EH (cell line): ENCODE data around the gene SYS1.

ENCODE experiments used
- DNase-seq: peaks from one replicate; pipeline ENCODE4 v3.0.0-alpha.2; 2015; ENCODE audit warnings: low read depth

The SYS1 gene

DNA sequence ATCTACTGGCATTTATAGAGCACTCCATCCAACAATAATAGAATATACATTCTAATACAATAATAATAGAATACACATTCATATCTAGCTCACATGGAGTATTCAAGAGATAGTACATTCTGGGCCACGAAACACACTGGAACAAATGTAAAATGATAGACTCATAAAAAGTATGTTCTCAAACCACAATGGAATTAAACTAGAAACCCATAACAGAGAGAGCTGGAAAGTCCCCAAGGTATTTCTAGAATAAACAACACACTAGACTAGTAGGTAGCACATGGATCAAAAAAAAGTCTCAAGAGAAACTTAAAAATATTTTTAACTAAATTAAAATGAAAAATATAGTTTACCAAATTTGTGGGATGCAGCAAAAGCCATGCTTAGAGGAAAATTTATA lies 24.3 kb downstream of the SYS1 start:
- no peak for DNase-seq

DNA sequence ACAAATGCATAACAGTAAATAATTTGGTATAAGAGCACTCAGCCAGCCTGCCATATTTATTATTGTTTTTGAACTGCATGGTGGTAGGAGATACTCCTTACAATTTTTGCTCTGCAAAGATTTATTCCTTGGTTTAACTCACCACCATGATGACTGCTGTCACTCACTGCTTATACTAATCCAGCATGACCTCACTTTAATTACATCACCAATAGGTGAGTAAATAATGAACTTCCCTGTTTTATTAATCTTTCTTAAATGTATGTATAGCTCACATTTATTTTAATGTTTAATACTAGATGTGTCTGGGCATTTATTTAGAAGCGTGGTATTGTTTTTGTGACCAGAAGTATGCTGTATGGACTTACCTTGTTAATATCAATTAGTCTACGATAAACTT lies 28.0 kb downstream of the SYS1 start:
- no peak for DNase-seq

DNA sequence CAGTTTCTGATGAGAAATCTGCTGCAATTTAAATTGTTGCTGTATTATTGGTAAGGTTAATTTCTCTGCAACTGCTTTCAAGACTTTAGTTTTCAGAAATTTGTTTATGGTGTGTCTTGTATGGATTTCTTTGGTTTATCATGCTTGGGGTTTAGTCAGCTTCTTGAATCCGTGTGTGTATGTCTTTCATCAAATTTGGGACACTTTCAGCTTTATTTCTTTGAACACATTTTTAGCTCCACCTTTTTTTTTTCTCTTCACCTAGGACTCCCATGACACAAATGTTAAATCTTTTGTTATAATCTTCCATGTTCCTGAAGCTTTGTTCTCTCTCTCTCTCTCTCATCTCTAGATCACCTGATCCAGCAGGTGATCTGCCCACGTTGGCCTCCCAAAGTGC lies 28.6 kb downstream of the SYS1 start:
- no peak for DNase-seq

DNA sequence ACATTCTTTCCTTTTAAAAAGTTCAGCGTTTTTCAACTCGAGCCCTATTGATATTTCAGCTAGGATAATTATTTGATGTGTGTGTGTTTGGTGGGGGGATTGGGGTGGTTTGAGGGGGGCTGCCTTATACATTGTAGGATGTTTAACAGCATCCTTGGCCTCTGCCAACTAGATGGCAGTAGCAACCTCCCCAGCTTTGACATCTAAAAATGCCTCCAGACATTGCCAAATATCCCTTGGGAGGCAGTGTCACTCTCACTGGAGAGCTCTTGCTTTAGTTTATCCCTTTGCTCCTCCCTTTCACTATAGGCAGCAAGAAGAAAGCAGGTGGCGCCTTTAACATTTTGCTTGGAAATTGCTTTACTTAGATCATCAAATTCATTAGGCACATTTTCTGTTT lies 29.8 kb downstream of the SYS1 start:
- no peak for DNase-seq

DNA sequence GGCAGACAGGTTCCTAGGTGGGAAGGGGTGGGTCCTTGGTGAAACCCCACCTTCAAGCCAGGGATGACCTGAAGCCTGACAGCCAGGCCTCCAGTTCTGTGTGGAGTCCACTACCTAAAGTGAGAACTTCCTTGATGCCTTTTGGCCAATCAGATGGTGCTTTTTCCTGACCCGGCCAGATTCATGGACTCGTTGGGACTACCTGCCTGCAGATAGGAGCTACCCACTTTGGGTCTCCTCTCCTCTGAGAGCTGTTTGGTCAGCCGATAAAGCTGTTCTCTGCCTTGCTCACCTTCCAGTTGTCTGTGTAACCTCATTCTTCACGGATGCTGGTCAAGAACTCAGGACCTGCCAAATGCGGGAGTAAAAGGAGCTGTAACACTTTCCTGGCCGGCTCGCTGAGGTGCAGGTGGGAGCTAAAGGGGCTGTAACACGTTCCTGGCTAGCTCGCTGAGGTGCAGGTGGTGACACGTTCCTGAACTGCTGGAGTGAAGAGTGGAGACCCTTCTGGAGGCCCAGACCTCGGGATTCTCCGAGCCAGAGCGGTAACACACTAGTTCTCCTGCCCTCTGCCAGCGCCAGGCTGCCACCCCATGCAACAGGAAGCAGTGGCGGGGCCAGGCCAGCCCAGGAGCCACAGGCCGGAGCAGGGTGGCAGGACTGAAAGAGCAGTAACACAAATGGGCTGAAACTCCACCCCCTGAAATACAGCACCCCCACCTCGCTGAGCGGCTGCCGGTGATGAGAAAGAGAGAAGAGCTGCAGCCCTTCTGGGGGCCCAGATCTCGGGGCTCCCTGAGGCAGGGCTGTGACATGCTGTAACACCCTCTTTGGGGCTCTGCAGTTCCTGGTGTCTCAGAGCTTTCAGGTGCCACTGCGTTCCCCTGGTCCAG lies 31.5 kb downstream of the SYS1 start:
- DNase-seq: no peak

DNA sequence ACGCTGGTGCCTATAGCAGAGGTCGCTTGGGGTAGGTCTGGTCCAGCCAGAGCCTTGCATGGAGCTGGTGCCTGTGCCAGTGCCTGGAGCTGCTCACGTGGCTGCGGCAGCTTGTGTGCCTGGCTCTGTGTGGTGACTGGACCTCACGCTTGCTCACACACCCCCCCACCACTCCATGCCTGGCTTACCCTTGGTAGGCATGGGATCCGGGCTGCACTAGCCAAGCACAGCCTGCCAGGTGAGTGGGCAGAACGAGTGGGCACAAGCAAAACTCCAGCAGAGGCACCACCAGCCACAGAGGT lies 32.1 kb downstream of the SYS1 start:
- no peak for DNase-seq

DNA sequence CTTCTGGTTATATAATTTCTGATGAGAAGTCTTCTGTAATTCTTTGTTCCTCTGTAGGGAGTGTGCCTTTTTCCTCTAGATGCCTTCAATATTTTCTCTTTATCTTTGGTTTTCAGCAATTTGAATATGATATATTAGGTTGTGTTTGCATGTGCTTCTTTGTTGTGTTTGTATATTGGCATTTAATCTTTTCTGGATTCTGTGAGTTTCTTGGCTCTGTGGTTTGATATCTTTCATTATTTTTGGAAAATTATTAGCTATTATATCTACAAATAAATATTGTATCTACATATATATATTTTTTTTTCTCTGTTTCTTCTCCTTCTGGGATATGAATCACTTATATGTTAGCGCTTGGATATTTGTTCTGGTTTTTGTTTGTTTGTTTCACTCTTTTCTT lies 36.1 kb downstream of the SYS1 start:
- no peak for DNase-seq

DNA sequence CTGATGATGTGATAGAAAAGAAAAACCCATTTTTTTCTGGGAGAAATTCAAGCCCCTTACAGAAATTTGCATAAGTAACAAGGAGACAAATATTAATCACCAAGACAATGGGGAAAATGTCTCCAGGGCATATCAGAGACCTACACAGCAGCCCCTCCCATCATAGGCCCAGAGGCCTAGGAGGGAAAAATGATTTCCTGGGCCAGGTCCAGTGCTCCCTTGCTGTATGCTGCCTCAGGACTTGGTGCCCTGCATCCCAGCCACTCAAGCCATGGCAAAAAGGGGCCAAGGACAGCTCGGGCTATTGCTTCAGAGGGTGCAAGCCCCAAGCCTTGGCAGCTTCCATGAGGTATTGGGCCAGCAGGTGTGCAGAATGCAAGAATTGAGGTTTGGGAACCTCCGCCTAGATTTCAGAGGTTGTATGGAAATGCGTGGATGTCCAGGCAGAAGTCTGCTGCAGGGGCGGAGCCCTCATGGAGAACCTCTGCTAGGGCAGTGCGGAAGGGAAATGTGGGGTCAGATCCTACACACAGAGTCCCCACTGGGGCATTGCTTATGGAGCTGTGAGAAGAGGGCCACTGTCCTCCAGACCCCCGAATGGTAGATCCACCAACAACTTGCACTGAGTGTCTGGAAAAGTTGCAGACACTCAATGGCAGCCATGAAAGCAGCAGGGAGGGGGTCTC lies 37.5 kb downstream of the SYS1 start:
- no peak for DNase-seq

DNA sequence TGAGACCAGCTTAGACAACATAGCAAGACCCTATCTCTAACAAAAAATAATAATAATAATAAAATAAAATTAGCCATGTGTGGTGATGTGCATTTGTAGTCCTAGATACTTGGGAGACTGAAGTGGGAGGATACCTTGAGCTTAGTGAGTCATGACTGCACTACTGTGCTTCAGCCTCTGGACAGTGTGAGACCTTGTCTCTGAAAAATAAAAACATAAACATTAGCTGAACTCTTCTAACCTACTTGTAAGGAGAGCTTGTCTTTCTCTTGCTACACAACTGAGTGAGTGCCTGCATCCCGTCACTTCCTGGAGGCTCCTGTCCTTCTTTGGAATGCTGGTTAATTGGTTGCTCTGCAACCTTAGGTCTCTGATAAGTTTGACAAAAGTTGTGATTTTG lies 40.0 kb downstream of the SYS1 start:
- DNase-seq: peak; percentile 16

DNA sequence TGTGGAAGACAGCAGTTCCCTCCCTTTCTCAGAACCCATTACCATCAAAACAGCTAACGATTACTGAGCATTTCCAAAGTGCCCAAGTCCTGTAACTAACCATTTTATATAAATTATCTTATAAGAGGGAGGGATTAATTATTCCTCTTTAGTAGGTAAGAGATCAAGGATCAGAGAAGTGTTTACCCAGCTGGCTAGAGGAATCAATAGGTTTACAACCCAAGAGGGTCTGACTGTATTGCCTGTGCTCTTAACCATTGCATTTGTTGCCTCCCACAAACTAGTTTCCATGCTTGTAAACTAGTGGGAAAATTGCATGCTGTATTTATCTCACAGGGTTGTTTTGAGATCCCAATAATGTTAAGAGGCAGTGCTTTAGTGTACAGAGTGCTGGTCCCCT lies 41.5 kb downstream of the SYS1 start:
- DNase-seq: no peak

DNA sequence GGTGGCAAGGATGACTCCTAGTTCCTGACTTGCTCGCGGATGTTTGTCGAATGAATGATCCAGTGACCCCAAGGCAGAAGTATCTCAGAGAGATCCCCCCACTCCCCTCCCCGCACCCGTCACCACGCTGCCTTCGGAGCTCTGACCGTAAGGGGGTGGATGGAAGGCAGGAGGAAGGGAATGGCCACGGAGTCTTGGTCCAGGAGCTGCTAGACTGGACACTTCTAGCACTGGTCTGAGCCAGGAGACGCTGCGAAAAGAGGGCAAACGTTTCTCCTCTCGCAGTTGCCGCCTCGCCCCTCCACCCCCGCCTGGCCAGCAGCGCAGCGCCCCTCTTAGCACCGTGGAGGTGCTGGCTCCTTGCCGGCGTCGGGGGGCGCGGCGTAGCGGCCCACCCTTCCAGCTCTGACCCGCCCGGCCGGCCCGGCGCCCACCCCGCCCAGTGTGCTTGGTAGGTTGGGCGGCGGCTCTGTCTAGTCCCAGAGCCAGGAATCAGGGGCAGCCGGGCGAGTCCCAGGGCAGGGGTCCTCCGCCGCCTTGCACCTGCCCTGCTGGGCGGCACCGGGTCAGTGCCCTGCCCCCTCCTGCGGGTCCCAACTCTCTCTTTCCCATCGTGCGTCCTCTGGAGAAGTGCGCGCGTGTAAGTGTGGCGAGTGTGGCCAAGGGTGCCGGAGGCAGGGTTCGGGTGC lies 42.8 kb downstream of the SYS1 start:
- peak; percentile 34 for DNase-seq

DNA sequence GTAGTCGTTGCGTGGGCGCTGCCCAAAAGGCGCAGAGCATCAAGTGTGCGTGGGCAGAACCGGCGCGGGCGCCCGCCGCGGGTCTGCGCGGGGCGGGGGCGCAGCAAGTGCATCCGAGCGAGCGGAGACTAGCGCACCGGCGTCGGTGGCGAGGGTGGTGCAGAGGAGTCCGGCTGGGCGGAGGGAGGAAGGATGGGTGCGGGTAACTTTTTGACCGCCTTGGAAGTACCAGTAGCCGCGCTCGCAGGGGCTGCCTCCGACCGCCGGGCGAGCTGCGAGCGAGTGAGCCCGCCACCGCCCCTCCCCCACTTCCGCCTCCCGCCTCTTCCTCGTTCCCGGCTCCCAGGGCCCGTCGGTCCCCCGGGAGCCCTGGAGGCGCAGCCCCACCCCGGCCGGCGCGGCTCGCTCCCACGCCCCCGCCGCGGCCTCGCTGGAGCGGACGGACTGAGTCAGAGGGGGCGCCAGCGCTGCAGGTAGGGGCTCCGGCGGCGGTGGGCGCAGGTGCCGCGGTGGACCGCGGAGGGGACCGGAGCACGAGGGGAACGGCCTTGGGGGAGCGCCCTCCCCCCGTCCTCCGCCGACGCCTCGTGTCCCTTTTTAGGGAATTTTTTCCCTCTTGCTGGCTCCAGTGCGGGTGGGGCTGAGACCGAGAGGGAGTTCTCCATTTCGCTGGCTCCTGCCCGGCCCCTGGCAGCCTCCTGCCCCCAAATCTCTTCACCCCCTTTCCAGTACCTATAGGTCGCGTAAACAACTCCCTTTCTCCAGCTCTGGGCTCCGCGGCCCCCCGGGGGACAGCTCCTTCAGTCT lies 43.5 kb downstream of the SYS1 start:
- peak; percentile 70 for DNase-seq

DNA sequence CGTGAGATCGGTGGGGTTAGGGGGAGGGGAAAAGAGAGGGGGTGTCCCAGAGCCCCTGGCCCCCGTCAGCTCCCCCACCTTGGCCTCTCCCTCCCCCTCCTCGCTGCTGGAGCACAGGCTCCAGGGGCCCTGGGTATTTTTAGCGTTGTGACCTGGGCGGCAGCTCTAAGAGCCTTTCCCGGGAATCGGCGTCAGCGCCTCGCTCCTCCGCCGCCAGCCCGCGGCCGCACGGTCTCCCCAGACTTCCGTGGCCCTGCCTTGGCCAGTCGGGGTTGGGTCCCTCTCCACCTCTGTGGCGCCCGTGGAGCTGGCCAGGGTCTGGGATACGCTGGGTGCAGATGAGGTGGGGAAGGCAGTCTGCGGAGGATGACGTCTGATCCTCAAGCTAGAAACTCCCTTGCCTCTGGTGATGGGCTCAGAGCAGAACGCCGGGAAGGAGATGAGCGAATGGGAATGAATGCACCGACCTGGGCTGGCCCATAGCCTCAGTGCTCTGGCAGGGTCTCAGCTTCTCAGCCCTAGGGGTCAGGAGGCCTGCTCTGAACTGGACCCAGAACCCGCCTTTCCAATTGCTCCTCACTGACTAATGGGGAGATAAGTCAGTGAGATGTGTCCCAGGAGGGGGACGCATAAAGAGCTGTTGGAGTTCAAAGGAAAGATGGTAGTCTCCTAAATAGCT lies 44.2 kb downstream of the SYS1 start:
- DNase-seq: peak; percentile 58

DNA sequence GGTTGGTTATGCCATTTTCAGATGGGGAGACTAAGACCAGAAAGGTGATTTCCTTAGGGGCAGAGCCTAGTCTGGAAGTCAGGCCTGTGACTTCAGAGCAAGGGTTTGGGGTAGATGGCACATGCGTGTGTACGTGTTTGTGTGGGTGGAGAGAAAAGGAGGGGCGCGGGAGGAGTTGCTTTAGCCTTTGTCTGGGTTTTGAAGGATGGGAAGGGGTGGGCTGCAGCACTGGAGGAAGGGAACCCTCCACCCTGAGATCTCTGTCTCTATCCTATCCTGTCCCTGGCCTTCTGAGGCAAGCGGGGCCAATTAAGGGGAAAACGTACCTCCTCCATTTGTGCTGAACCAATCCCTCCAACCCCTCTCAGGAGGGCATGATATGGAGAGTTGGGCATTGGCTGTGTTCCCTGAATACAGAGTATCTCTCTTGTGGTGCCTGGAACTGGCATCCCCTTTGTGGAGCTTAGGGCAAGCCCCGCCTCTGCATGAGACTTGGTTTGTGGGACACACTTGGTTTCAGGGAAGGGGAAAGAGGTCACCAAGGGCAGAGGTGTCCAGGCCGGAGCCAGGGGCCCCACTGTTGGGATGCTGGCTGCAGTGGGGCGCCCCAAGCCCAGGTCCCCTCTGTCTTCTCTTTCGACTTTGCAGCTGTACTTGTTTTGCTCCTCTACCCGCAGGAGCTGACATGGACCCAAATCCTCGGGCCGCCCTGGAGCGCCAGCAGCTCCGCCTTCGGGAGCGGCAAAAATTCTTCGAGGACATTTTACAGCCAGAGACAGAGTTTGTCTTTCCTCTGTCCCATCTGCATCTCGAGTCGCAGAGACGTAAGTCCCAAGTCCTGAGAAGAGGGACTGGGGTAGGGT lies 45.1 kb downstream of the SYS1 start, which contains the start of gene DBNDD2:
Gene DBNDD2 (plus strand): TSS at position 507 of the 863 bp plus-strand sequence. CDS start 179 bp downstream, at position 686.
- DNase-seq: no peak

DNA sequence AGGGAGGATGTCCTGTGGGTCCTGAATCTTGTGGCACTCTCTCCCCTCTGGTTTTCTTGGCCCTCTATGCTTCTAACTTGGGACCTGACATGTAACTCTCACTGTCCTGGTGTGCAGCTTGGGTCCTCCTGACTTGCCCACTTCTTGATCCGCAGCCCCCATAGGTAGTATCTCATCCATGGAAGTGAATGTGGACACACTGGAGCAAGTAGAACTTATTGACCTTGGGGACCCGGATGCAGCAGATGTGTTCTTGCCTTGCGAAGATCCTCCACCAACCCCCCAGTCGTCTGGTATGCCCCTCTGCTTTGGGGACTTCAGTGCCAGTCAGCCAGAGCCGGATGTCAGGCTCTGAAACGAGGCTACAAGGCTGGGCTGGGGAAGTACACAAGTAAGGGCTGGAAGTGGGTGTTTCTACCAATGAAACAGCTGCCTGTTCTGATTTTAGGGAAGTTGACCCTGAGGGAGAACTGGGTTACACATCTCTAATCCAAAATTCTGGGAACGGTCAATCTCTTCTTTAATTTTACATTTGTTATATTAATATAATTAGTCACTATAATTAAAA lies 45.8 kb downstream of the SYS1 start:
- no peak for DNase-seq

DNA sequence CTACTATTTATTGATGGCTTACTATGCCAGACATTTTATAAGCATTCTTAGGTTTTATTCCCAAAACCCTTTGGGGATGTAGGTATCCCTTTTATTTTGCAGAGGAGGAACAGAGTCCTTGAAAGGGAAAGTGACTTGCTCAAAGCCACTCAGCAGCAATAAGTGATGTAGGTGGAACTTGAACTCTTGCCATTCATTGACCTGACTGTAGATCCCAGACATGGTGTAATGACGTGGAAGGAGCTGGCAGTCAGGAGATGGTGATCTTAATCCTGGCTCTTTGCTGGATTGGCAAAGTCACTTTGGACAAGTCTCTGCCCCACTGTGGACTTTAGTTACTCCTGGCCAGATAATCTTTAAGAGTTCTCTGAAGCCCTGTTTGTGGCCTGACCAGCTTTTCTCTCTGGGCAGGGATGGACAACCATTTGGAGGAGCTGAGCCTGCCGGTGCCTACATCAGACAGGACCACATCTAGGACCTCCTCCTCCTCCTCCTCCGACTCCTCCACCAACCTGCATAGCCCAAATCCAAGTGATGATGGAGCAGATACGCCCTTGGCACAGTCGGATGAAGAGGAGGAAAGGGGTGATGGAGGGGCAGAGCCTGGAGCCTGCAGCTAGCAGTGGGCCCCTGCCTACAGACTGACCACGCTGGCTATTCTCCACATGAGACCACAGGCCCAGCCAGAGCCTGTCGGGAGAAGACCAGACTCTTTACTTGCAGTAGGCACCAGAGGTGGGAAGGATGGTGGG lies 46.7 kb downstream of the SYS1 start:
- no peak for DNase-seq

DNA sequence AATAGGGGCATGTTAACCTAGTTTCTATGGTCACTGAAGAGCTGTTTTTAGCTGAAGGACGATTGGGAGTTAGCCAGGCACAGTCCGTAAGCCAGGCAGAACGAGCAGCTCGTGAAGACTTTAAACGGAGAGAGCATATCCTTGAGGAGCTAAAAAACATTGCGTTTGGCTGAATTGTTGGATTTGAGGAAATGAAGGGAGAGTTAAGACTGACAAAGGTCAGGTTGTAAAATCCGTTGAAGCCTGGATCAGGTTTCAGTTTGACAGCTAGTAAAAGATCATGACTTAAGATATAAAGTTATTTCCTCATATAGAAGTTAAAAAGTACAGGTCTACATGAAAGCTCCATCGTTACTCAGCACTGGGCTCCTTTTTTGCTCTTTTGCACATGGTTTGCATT lies 47.9 kb downstream of the SYS1 start:
- no peak for DNase-seq

DNA sequence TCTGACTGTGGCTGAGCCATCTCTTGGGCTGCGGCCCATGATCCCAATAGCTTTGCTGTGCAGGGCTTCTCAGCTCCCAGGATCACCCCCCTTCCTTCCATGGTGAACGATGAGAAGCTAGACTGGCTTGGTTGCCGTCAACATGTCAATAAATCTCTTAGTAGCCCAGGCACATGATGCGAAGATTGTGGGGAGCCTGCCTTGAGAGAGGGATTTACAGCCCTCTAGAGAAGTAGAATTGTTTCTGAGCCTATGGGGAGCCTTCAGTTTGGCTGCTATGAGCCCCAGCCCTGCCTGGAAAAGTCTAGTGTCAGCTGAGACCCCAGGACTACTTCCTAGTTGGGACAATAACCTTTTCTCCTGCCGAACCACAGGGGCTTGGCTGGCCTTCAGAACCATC lies 49.7 kb downstream of the SYS1 start:
- no peak for DNase-seq

DNA sequence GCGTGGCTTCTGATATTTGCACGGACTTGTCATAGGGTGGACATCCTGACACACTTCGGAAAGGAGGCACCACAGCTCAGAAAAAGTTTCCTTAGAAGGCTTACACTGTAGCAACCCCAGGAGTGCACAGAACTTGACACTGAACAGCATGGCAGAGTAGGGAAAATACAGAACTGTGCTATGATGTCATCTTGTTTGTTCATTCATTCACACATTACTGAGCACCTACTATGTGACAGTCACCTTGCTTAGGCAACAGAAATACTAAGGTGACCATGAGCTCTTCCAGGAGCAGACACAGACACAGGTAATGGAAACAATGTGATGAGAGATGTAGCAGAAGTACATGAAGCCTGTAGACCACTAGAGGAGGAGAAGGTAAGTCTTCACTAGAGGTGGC lies 50.5 kb downstream of the SYS1 start:
- no peak for DNase-seq
